ENCODE measurements around the gene GTPBP4.

Gene GTPBP4

GRCh38 chr10:955820-956217, 32.4 kb upstream of the GTPBP4 start:
- H3K4me1 ChIP-seq, result no peaks in the 10 kb centered on the region
- no peaks in the 10 kb centered on the region for H3K36me3 ChIP-seq (replicated peaks)
- H3K9me3 ChIP-seq, result no peaks in the 10 kb centered on the region
- no peak overlapping the region for H3K4me3 ChIP-seq
- H3K27me3 ChIP-seq (ENCODE audit: low read depth), result no peaks in the 10 kb centered on the region
- in situ Hi-C loops (cut with MboI; ENCODE audit: low sequenced_read_pairs), result no loop called here
- no peak for DNase-seq (ENCODE audit: low spot score in 2 of 2)

DNA sequence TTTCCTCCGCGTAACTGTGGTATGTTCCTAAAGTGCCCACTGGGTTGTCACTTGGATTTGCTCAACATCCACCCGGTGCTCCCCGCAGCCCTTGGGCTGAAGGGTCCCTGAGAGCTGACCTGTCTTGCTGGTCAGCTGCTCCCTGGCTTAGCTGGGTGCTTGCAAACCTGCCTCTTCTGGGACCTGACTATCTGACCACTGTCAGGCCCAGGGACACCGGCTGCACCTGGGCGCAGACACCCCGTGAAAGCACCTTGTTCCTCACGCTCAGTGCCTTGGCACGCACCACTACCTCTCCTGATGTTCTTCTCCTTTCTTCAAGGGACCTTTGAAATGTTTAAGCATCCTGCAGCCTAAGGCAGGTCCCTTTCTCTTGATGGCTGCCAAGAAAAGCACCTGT, 30.1 kb upstream of the GTPBP4 start:
- H3K4me1 ChIP-seq, result no peaks in the 10 kb centered on the region
- no peak for DNase-seq (ENCODE audit: low spot score in 2 of 2)
- no peaks in the 10 kb centered on the region for H3K27me3 ChIP-seq (ENCODE audit: low read depth)
- no peak overlapping the region for H3K4me3 ChIP-seq
- H3K36me3 ChIP-seq (replicated peaks), result no peaks in the 10 kb centered on the region
- no peaks in the 10 kb centered on the region; the same call in 1 of the 2 replicates for H3K9me3 ChIP-seq
- in situ Hi-C loops (cut with MboI; ENCODE audit: low sequenced_read_pairs), result no loop called here

DNA sequence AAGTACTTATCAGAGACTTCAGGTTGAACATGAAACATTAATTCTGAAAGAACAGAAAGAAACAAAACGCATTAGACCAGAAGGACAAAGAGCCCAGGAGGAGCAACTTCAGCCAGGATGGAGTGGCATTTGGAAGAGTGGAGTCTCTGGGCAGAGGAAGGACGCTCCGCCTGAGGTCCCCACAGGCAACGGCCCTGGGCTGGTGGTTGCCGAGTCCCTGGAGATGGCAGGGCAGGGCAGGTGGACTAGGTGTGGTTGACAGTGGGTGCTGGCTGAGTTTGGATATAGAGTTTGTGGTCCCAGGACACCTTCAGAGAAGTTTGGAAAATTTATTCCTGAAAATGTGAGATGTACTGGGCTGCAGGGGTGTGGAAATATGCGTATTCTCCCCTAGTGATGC, 29.4 kb upstream of the GTPBP4 start:
- in situ Hi-C loops (cut with MboI; ENCODE audit: low sequenced_read_pairs), result no loop called here
- no peak for DNase-seq (ENCODE audit: low spot score in 2 of 2)
- Histone ChIP-seq H3K36me3 (replicated peaks) (no peaks in the 10 kb centered on the region), H3K27me3 (ENCODE audit: low read depth) (no peaks in the 10 kb centered on the region), H3K4me1 (no peaks in the 10 kb centered on the region), H3K4me3 (no peak overlapping the region), H3K9me3 (peaks cover under 1% of the 10 kb centered on the region; the same call in 1 of the 2 replicates)

DNA sequence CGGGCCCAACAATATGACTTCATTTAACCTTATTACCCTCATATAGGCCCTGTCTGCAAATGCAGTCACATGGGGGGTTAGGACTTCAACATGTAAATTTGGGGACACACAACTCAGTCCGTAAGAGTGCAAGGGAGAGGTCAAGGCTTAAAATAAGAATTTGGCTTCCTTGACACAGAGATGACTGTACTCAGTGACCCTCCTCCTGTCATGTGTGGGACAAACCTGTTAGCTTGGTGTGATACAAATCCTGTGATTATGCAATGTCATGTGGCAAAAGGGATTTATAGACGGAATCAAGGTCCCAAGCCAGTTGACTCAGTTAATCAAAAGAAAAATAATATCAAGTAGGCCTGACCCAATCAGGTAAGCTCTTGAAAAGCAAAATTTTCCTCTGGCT, 25.9 kb upstream of the GTPBP4 start:
- H3K4me3 ChIP-seq, result no peak overlapping the region
- no peak for DNase-seq (ENCODE audit: low spot score in 2 of 2)
- H3K4me1 ChIP-seq, result no peaks in the 10 kb centered on the region
- H3K27me3 ChIP-seq (ENCODE audit: low read depth), result no peaks in the 10 kb centered on the region
- in situ Hi-C loops (cut with MboI; ENCODE audit: low sequenced_read_pairs), result no loop called here
- H3K36me3 ChIP-seq (replicated peaks), result no peaks in the 10 kb centered on the region
- peaks cover 2% of the 10 kb centered on the region; the same call in 1 of the 2 replicates for H3K9me3 ChIP-seq

DNA sequence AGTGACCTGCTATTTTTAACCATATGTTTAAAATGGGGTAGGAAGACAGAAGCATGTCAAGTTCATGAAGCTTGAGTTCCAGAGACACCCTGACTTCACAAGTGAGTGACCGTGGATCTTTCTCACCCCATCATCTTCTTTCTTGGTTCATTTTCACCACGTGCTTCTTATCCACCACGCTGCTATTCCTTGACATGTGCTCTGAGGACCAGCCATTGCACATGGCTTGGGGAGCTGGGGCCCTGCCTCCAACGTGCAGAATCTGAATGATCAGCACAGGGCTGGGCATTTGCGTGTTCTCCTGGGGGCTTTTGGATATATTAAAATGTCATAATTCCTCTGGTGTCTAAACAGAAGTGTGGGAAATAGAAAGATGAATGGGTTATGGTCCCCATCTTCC, 25.0 kb upstream of the GTPBP4 start:
- in situ Hi-C loops (cut with MboI; ENCODE audit: low sequenced_read_pairs), result no loop called here

GRCh38 chr10:963655-964054, 24.6 kb upstream of the GTPBP4 start:
- in situ Hi-C loops (cut with MboI; ENCODE audit: low sequenced_read_pairs), result no loop called here
- Histone ChIP-seq H3K4me3 (no peak overlapping the region), H3K9me3 (peaks cover 2% of the 10 kb centered on the region; the same call in 1 of the 2 replicates), H3K4me1 (no peaks in the 10 kb centered on the region), H3K36me3 (replicated peaks) (no peaks in the 10 kb centered on the region), H3K27me3 (ENCODE audit: low read depth) (0 out of 2 replicates have a peak, but pooled peaks cover 3% of the 10 kb centered on the region)
- DNase-seq (ENCODE audit: low spot score in 2 of 2), result no peak

More for the DNA sequence above, 25.0 kb upstream of the GTPBP4 start:
- no peak for DNase-seq (ENCODE audit: low spot score in 2 of 2)
- Histone ChIP-seq H3K36me3 (replicated peaks) (no peaks in the 10 kb centered on the region), H3K4me1 (no peaks in the 10 kb centered on the region), H3K9me3 (peaks cover 2% of the 10 kb centered on the region; the same call in 1 of the 2 replicates), H3K4me3 (no peak overlapping the region), H3K27me3 (ENCODE audit: low read depth) (0 out of 2 replicates have a peak, but pooled peaks cover 2% of the 10 kb centered on the region)

DNA sequence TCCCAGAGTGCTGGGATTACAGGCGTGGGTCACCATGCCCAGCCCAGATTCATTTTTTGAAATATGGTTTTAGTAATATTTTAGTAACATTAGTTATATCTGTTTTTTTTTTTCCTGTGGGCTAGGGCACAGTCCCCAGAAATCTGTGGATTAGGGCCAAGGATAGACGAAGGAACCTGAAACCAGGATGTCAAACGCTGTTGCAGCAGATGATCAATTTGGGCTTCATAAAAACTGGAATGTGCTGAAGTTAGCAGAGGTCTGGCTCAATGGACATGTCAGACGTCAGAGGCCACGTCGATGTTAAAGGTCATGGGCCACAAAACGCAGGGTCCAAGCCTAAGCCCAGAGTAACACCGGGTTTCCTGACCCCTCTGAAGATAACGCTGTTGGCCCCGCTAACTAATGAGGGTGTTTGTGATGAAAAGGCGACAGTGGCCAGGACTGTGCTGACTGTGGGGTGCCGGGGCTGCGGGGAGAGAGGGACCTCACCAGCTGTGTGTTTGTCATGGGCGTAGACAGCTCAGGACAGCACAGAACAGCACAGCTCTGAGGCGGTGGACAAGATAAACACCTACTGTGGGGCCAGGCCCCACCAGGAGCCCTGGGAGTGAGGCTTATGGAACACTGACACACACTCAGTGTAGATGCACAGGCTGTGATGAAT, 23.8 kb upstream of the GTPBP4 start:
- DNase-seq (ENCODE audit: low spot score in 2 of 2), result no peak
- 0 out of 2 replicates have a peak, but pooled peaks cover 3% of the 10 kb centered on the region for H3K27me3 ChIP-seq (ENCODE audit: low read depth)
- peaks cover 2% of the 10 kb centered on the region; the same call in 1 of the 2 replicates for H3K9me3 ChIP-seq
- in situ Hi-C loops (cut with MboI; ENCODE audit: low sequenced_read_pairs), result no loop called here
- no peaks in the 10 kb centered on the region for H3K4me1 ChIP-seq
- no peak overlapping the region for H3K4me3 ChIP-seq
- H3K36me3 ChIP-seq (replicated peaks), result no peaks in the 10 kb centered on the region

DNA sequence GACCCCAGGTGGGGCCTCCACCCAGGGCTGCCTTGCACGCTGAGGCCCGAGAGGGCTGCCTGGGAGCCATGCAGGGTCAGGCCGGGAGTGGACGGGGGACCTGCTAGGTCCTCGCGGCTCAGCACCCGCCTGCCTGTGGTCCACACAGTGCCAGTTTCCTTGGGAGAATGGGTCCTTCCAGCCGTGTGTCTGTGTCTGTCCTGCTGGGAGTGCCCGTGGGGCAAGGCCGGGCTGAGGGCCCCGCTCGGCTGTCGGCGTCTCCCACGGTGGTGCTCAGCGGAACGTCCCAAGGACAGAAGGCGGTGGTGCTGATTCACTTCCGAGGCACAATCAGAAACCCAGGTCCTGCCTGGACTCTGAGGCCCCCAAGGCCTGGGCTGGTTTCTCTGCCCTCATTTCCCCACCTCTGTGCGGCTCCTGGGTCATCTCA, 23.2 kb upstream of the GTPBP4 start:
- Histone ChIP-seq H3K27me3 (ENCODE audit: low read depth) (0 out of 2 replicates have a peak, but pooled peaks cover 3% of the 10 kb centered on the region), H3K9me3 (peaks cover 2% of the 10 kb centered on the region; the same call in 1 of the 2 replicates), H3K36me3 (replicated peaks) (no peaks in the 10 kb centered on the region), H3K4me1 (peaks cover under 1% of the 10 kb centered on the region; the same call in 1 of the 2 replicates), H3K4me3 (no peak overlapping the region)
- DNase-seq (ENCODE audit: low spot score in 2 of 2), result no peak
- in situ Hi-C loops (cut with MboI; ENCODE audit: low sequenced_read_pairs), result no loop called here

DNA sequence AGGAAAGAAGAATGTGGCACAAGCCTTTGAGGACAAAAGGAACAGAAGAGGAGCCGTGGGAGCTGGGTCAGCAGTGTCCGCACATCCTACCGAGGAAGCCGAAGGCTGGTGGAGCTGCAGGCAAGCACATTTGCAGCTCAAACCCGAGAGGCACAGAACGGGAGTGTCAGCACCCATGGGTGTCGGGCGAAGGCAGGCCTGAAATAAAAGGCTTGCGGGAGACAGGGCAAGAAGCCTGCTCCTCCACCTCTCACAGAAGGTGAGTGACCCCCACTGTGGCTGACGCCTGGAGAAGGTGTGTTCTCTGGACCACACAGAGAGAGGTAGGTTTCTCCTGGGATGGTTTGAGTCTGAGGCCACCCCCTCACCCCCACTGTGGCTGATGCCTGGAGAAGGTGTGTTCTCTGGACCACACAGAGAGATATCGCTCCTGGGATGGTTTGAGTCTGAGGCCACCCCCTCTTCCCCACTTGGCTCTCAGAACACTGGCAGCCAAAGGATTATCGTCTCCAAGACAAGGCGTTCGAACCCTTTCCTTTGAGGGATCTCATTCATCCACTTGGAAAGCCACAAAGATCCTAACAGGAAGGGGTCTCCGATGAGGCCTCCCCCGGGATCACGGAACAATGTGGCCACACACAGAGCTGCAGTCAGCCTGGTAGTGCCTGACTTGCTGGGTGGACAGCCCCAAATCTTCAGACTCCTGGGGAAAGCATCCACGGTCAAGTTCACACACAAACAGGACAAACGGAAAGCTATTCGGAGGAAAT, 21.6 kb upstream of the GTPBP4 start:
- Histone ChIP-seq H3K9me3 (peaks cover 2% of the 10 kb centered on the region; the same call in 1 of the 2 replicates), H3K4me3 (no peak overlapping the region), H3K27me3 (ENCODE audit: low read depth) (0 out of 2 replicates have a peak, but pooled peaks cover 3% of the 10 kb centered on the region), H3K4me1 (peaks cover 9% of the 10 kb centered on the region), H3K36me3 (replicated peaks) (no peaks in the 10 kb centered on the region)
- DNase-seq (ENCODE audit: low spot score in 2 of 2), result no peak
- in situ Hi-C loops (cut with MboI; ENCODE audit: low sequenced_read_pairs), result no loop called here

DNA sequence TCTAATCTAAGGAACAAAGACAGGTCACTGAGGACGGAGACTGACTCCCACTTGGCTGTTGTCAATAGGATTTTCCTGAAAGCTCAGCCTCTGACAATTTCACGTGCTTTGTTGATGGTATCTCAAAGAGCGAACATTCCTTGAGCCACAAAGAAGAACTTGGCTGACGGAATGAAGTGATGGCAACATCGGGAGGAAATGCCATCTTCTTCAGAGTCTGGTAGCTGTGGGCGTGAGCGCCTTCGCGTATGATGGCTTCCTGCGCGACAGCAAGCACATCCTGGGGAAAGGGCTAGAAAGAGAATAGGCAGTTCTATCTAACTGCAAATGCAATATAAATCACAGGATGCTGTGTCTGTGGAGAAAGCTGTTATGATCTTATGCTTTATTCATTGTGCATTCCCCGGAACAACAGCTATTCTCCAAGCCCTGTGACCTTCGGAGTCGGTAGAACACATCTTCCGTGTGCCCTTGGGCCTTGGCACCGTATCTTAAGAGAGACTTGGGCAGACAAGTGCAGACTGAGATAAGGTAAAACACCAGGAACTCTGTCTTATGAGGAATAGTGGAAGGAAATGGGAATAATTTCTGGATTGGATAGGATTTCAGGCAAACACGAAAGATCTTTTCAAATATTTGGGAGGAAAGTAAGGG, 19.6 kb upstream of the GTPBP4 start:
- Histone ChIP-seq H3K9me3 (peaks cover 2% of the 10 kb centered on the region; the same call in 1 of the 2 replicates), H3K36me3 (replicated peaks) (no peaks in the 10 kb centered on the region), H3K27me3 (ENCODE audit: low read depth) (0 out of 2 replicates have a peak, but pooled peaks cover 3% of the 10 kb centered on the region), H3K4me3 (no peak overlapping the region), H3K4me1 (peaks cover 9% of the 10 kb centered on the region)
- DNase-seq (ENCODE audit: low spot score in 2 of 2), result no peak
- in situ Hi-C loops (cut with MboI; ENCODE audit: low sequenced_read_pairs), result no loop called here

DNA sequence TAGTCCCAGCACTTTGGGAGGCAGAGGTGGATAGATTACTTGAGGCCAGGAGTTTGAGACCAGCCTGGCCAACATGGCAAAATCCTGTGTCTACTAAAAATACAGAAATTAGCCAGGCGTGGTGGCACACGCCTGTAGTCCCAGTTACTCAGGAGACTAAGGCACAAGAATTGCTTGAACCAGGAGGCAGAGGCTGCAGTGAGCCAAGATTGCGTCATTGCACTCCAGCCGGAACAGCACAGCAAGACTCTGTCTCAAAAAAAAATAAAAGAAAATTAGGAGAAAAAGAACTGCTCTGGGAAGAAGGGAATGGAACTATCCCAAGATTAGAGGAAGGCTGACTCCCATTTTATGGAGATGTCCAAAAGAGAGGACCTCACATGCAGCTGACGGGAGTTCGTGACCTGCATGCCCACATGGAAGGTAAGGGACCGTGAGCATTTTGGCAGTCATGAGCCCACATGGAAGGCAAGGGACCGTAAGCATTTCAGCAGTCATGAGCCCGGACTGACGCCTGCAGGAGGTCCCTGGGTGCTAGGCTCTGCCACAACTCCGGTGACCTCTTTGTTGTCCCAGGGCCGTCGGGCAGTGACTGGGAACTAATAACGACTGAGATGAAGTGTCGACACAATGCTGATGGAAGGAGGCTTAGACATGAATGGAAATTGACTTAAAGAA, 18.6 kb upstream of the GTPBP4 start:
- no peaks in the 10 kb centered on the region for H3K36me3 ChIP-seq (replicated peaks)
- H3K4me3 ChIP-seq, result no peak overlapping the region
- in situ Hi-C loops (cut with MboI; ENCODE audit: low sequenced_read_pairs), result no loop called here
- DNase-seq (ENCODE audit: low spot score in 2 of 2), result peak in 1 of 2 experiments; percentile 23
- H3K9me3 ChIP-seq, result no peaks in the 10 kb centered on the region; the same call in 1 of the 2 replicates
- peaks cover 9% of the 10 kb centered on the region for H3K4me1 ChIP-seq
- 0 out of 2 replicates have a peak, but pooled peaks cover 3% of the 10 kb centered on the region for H3K27me3 ChIP-seq (ENCODE audit: low read depth)

GRCh38 chr10:970311-971149, 17.7 kb upstream of the GTPBP4 start:
- peaks cover 9% of the 10 kb centered on the region for H3K4me1 ChIP-seq
- no peaks in the 10 kb centered on the region; the same call in 1 of the 2 replicates for H3K9me3 ChIP-seq
- H3K4me3 ChIP-seq, result no peak overlapping the region
- DNase-seq (ENCODE audit: low spot score in 2 of 2), result no peak
- in situ Hi-C loops (cut with MboI; ENCODE audit: low sequenced_read_pairs), result no loop called here
- no peaks in the 10 kb centered on the region for H3K36me3 ChIP-seq (replicated peaks)
- H3K27me3 ChIP-seq (ENCODE audit: low read depth), result 0 out of 2 replicates have a peak, but pooled peaks cover 3% of the 10 kb centered on the region

Measured in HAP-1 (cell line).